Osteocyte (in vitro differentiated cells): ENCODE measurements around the gene NOL11. TPM values are rescaled to one million over a fixed set of nuclear protein-coding genes. Genes with fewer than 3 reads are reported as not detected.
"Not testable (repeated sequence)": the region's sequence is repeated elsewhere in the genome, so short reads cannot be mapped to it uniquely, and the experiment has no call there.

Experiments used
- DNase-seq: peaks from one replicate; pipeline ENCODE4 v3.0.0; 2021; ENCODE audit warnings: mixed read lengths; ENCODE audit not compliant: unreplicated experiment; ENCODE audit errors: extremely low spot score
- H3K27ac Mint-ChIP-seq: one replicate; pipeline ENCODE4 v1.8.0; 2021; ENCODE audit warnings: mild to moderate bottlenecking, mixed read lengths; ENCODE audit not compliant: unreplicated experiment
- H3K27me3 Mint-ChIP-seq: one replicate; pipeline ENCODE4 v1.8.0; 2021; ENCODE audit warnings: mixed read lengths; ENCODE audit not compliant: unreplicated experiment
- H3K36me3 Mint-ChIP-seq: one replicate; pipeline ENCODE4 v1.8.0; 2021; ENCODE audit warnings: mixed read lengths; ENCODE audit not compliant: unreplicated experiment
- H3K4me1 Mint-ChIP-seq: one replicate; pipeline ENCODE4 v1.8.0; 2021; ENCODE audit warnings: mixed read lengths; ENCODE audit not compliant: unreplicated experiment
- H3K4me3 Mint-ChIP-seq: one replicate; pipeline ENCODE4 v1.8.0; 2021; ENCODE audit warnings: mild to moderate bottlenecking, moderate library complexity, mixed read lengths; ENCODE audit not compliant: unreplicated experiment
- H3K9me3 Mint-ChIP-seq: one replicate; pipeline ENCODE4 v1.8.0; 2021; ENCODE audit warnings: mixed read lengths; ENCODE audit not compliant: unreplicated experiment
- total RNA-seq: library from RNA; stranded (reverse); gene quantifications from 2 replicates; pipeline ENCODE4 v1.2.1, GENCODE V29; 2021
- TF ChIP-seq, protein P1 (sequence below): fragments of 200-600 bp; sonication (generic); IDR thresholded peaks from 2 replicates; pipeline ENCODE4 v1.5.0; 2021; ENCODE audit warnings: antibody characterized with exemption, mild to moderate bottlenecking, moderate library complexity

Gene NOL11
- total RNA-seq, 1 donor from 2014 or later = 32.2 TPM

DNA sequence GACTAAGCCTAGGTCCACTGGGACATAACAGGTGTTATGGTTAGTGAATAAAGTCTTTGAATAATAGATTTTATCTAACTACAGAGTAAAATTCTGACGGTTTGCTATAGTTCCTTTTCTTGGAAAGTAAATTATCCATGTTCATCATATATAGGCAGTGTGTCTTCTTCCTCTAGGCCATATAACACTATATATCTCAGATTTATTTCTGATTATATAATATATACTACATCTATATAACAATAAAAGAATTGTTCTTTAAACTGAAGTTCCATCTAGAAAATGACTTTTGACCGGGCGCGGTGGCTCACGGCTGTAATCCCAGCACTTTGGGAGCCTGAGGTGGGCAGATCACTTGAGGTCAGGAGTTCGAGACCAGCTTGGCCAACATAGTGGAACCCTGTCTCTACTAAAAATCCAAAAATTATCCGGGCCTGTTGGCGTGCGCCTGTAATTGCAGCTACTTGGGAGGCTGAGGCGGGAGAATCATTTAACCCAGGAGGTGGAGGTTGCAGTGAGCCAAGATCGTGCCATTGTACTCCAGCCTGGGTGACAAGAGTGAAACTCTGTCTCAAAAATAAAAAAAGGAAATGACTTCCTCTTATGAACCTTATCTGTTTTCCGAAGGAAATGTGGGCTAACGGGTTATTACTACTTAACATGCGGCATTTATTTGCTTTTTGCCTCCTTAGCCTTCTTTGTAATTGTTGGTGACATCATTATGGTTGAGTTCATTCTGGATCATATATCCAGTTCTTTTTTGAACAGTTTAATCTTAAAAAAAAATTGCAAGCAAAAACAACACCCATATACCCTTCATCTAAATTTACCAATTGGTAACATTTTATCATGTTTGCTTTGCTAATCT, 29.2 kb downstream of the NOL11 start:
- H3K9me3 Mint-ChIP-seq = no peaks in the 10 kb centered on the region
- TF ChIP-seq, protein P1, sequence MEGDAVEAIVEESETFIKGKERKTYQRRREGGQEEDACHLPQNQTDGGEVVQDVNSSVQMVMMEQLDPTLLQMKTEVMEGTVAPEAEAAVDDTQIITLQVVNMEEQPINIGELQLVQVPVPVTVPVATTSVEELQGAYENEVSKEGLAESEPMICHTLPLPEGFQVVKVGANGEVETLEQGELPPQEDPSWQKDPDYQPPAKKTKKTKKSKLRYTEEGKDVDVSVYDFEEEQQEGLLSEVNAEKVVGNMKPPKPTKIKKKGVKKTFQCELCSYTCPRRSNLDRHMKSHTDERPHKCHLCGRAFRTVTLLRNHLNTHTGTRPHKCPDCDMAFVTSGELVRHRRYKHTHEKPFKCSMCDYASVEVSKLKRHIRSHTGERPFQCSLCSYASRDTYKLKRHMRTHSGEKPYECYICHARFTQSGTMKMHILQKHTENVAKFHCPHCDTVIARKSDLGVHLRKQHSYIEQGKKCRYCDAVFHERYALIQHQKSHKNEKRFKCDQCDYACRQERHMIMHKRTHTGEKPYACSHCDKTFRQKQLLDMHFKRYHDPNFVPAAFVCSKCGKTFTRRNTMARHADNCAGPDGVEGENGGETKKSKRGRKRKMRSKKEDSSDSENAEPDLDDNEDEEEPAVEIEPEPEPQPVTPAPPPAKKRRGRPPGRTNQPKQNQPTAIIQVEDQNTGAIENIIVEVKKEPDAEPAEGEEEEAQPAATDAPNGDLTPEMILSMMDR = no peak
- H3K36me3 Mint-ChIP-seq = peaks cover 20% of the 10 kb centered on the region
- H3K4me1 Mint-ChIP-seq = no peaks in the 10 kb centered on the region
- H3K27ac Mint-ChIP-seq = no peak overlapping the region
- H3K27me3 Mint-ChIP-seq = no peaks in the 10 kb centered on the region
- H3K4me3 Mint-ChIP-seq = no peak overlapping the region
- peak; percentile 57 for DNase-seq

DNA sequence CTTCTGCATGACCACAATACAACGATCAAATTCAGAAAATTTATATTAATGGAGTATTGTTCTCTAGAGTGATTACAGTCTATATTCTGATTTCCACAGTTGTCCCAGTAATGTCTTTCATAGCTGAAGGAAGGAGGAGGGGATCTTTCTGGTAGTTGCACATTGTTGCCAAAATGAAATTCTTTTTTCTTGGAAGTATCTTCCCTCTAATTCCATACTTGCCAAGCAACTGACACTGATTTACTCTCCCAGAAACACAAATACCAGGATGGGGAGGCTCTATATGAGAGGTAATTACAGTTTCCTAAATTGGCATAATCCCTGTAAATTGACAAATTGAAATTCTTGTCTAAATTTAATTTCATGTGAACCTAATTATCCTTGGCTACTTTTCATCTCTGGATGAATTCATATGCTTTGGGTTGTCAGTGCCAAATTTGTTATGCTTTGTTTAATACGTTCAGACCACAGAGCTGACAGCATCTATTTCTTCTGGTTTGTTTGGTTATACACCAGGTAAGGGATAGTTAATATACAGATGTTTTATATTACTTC, 30.0 kb downstream of the NOL11 start:
- H3K4me3 Mint-ChIP-seq = no peak overlapping the region
- TF ChIP-seq, protein P1 = no peak
- DNase-seq = no peak
- no peaks in the 10 kb centered on the region for H3K27me3 Mint-ChIP-seq
- no peak overlapping the region for H3K27ac Mint-ChIP-seq
- H3K9me3 Mint-ChIP-seq = no peaks in the 10 kb centered on the region
- peaks cover 17% of the 10 kb centered on the region for H3K36me3 Mint-ChIP-seq
- H3K4me1 Mint-ChIP-seq = no peaks in the 10 kb centered on the region

DNA sequence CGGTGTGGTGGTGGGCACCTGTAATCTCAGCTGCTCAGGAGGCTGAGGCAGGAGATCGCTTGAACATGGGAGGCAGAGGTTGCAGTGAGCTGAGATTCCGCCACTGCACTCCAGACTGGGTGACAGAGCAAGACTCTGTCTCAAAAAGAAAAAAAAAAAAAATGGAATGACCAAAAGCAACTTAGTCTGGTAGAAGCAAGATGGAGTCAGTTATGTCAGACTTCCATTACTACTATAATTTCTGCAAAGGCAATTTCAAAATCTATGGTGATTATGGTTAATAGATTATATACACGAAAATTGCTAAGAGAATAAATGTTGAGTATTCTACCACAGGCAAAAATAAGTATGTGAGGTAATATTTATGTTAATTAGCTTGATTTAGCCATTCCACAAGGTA, 32.3 kb downstream of the NOL11 start:
- no peaks in the 10 kb centered on the region for H3K27me3 Mint-ChIP-seq

DNA sequence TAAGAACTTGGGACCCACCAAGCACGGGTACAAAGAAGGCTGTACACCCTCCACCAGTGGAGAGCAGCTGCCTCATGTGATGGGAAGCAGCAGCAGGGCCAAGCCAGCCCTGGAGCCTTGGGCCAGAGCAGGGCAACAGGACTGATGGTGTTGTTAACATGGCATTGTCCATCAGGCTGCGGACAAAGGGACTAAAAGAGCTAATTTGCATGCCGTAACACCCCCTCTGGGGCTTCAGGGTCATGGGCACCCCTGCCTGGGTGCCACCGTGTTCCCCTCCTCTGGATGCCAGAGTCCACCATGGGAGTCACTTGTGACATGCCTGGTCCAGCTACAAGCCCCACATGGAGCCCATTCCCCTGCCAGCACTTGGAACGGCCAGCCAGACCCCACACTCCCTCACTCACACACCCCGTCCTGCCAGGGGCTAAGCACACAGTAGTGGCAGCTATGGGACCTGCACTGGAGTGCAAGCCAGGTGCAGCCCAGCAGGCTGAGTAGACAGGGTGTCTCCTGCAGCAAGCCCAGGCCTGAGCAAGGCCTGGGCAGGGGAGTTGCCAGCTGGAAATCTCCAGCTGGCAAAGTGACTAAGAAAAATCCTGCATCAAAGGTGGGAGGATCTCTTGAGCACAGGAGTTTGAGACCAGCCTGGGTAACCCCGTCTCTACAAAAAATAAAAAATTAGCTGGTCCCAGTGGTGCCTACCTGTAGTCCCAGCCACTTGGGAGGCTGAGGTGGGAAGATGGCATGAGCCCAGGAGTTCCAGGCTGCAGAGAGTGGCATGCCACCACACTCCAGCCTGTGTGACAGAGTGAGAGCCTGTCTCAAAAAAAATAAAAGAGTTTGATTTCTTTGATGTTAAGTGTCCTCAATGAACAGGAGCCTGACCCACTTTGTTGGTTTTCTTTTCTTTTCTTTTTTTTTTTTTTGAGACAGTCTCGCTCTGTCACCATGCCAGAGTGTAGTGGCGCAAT, 33.7 kb downstream of the NOL11 start:
- Mint-ChIP-seq H3K4me1 (no peaks in the 10 kb centered on the region), H3K36me3 (peaks cover 10% of the 10 kb centered on the region), H3K27ac (no peak overlapping the region), H3K4me3 (no peak overlapping the region), H3K27me3 (no peaks in the 10 kb centered on the region), H3K9me3 (no peaks in the 10 kb centered on the region)
- TF ChIP-seq, protein P1 = no peak
- peak; percentile 80 for DNase-seq

More for the DNA sequence above, 32.3 kb downstream of the NOL11 start:
- H3K4me3 Mint-ChIP-seq = no peak overlapping the region
- H3K36me3 Mint-ChIP-seq = peaks cover 9% of the 10 kb centered on the region
- H3K4me1 Mint-ChIP-seq = no peaks in the 10 kb centered on the region
- TF ChIP-seq, protein P1 = no peak
- no peak for DNase-seq
- H3K9me3 Mint-ChIP-seq = no peaks in the 10 kb centered on the region
- H3K27ac Mint-ChIP-seq = no peak overlapping the region

DNA sequence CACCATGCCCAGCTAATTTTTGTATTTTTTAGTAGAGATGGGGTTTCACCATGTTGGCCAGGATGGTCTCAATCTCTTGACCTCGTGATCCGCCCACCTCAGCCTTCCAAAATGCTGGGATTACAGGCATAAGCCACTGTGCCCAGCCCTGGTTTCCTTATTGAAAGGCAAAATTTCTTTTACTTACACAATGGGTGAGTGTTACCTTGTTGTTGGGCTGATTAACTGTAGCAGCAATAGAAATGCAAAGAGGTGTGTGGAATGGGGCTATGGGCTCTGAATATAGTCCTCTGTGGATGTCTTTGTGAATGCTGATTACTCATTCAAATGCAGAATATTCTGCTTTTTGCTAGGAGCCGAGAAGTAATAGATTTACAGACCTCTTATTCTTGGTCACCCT, 34.4 kb downstream of the NOL11 start:
- not testable (repeated sequence) for H3K4me3 Mint-ChIP-seq, DNase-seq, H3K27me3 Mint-ChIP-seq, H3K4me1 Mint-ChIP-seq, H3K27ac Mint-ChIP-seq, H3K9me3 Mint-ChIP-seq
- peaks cover 12% of the 10 kb centered on the region for H3K36me3 Mint-ChIP-seq
